Gastroesophageal sphincter (tissue), 3 donors: ENCODE results near the gene ZIM2.

ENCODE experiments used
- CTCF ChIP-seq, 4 experiments: fragments of 200-600 bp in 2 of 4; fragments of 450-650 bp in 2 of 4; sonication (generic) in 1 of 4; IDR thresholded peaks; one replicate each; pipeline ENCODE4 v1.5.1; 2017 to 2019; ENCODE audit warnings: antibody characterized with exemption in 4 of 4, mild to moderate bottlenecking in 2 of 4, moderate library complexity in 2 of 4
- POLR2A ChIP-seq, 2 donors: fragments of 450-650 bp; IDR thresholded peaks; one replicate each; pipeline ENCODE4 v1.6.1; 2017; ENCODE audit warnings: antibody characterized with exemption in 2 of 2, mild to moderate bottlenecking in 2 of 2, moderate library complexity in 1 of 2
- POLR2AphosphoS5 ChIP-seq: sonication (generic); formaldehyde crosslinking; IDR thresholded peaks from one replicate; pipeline ENCODE4 v1.6.1; 2017; ENCODE audit warnings: antibody characterized with exemption

- TF ChIP-seq POLR2A (IDR thresholded peaks at IDR 0.05) (no peak), POLR2AphosphoS5 (no peak), CTCF (IDR thresholded peaks at IDR 0.05) (no peak)
Observed at GRCh38 chr19:56736571-56736970, 104.0 kb downstream of the ZIM2 start.
